ENCODE measurements around the gene TTYH3.
A peak's percentile ranks its signal among the peaks of the same experiment; 100 is the strongest.
"Not testable (repeated sequence)": the region's sequence is repeated elsewhere in the genome, so short reads cannot be mapped to it uniquely, and the experiment has no call there.

TTYH3 gene

GRCh38 chr7:2676576-2676975, 44.8 kb downstream of the TTYH3 start:
- H3K36me3 Mint-ChIP-seq, H3K4me1 Mint-ChIP-seq, H3K4me3 Mint-ChIP-seq, H3K27ac Mint-ChIP-seq, CTCF ChIA-PET, DNase-seq, H3K9me3 Mint-ChIP-seq: not testable (repeated sequence)
- H3K27me3 Mint-ChIP-seq: peaks cover 55% of the 10 kb centered on the region

GRCh38 chr7:2678454-2678853, 46.7 kb downstream of the TTYH3 start:
- H3K4me3 Mint-ChIP-seq, H3K36me3 Mint-ChIP-seq, H3K9me3 Mint-ChIP-seq, H3K27ac Mint-ChIP-seq, DNase-seq, H3K4me1 Mint-ChIP-seq, CTCF ChIA-PET: not testable (repeated sequence)
- peaks cover 58% of the 10 kb centered on the region for H3K27me3 Mint-ChIP-seq

DNA sequence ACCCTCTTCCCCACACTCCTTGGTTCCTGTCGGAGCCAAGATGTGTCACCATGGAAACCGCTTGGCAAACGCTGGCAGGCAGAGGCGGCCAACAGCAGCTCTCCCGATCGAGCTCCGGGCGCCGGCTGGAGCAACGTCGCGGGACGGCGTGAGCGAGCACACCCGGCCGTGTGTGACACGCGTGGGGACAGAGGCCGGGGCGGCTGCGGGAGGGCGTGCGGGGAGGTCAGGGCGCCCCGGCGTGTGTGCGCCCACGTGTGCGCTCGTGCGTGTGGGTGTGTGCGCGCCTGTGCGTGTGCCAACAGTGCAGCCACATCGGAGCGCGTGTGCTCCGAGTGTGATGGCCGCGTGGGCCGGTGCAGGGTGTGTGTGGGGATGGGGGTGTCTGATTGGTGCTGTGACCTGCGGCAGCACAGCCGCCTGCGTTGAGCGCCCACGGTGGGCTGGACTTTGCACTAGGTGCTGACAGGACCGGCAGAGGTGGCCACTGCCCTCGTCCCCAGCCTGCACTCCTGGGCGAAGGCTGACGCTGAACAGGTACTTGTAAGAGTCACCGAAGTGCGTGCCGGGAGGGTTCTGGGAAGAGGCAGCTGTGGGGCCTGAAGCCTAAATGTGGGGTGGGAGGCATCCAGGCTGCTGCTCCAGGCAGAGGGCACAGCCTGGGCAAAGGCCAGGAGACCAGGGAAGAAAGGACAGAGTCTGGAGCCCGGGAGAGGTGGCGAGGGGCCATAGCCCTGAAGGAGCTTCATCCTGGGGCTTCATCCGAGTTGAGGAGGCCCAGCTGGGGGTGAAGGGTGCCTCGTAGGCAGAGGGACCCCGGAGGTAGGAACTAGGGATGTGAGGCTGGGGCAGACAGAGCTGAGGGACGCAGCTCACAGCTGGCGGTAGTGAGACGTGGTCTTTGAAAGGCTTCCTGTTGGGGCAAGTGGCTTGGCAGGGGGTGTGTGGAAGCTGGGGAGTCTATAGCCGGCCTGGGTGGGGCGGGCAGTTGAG, 47.6 kb downstream of the TTYH3 start:
- not testable (repeated sequence) for H3K27ac Mint-ChIP-seq, H3K4me1 Mint-ChIP-seq, DNase-seq, H3K4me3 Mint-ChIP-seq, H3K36me3 Mint-ChIP-seq, H3K9me3 Mint-ChIP-seq
- H3K27me3 Mint-ChIP-seq: peaks cover 57% of the 10 kb centered on the region
- CTCF ChIA-PET: interaction anchor here (0.6 to 4.8 kb wide), 6 partner anchors 8 to 151 kb away, joined by 3 to 42 read pairs (median 7); no protein-coding TSS in a partner anchor

- CTCF ChIA-PET: interaction anchor here (1.0 to 4.8 kb wide), 9 partner anchors 9 to 230 kb away, joined by 3 to 42 read pairs (median 4); no protein-coding TSS in a partner anchor
- Mint-ChIP-seq H3K27ac (no peak overlapping the region), H3K4me3 (no peak overlapping the region)
Observed at GRCh38 chr7:2680256-2680655, 48.5 kb downstream of the TTYH3 start.

GRCh38 chr7:2680792-2681490, 49.2 kb downstream of the TTYH3 start:
- Mint-ChIP-seq H3K9me3 (no peaks in the 10 kb centered on the region), H3K4me3 (no peak overlapping the region), H3K27ac (no peak overlapping the region), H3K27me3 (peaks cover 57% of the 10 kb centered on the region), H3K36me3 (no peaks in the 10 kb centered on the region), H3K4me1 (no peaks in the 10 kb centered on the region)
- DNase-seq: peak; percentile 70
- CTCF ChIA-PET: interaction anchor here (0.8 to 4.8 kb wide), 11 partner anchors 9 to 230 kb away, joined by 3 to 42 read pairs (median 7); no protein-coding TSS in a partner anchor

More at GRCh38 chr7:2680256-2680655, 48.5 kb downstream of the TTYH3 start:
- no peaks in the 10 kb centered on the region for H3K4me1 Mint-ChIP-seq
- no peak for DNase-seq
- peaks cover 54% of the 10 kb centered on the region for H3K27me3 Mint-ChIP-seq
- H3K36me3 Mint-ChIP-seq: no peaks in the 10 kb centered on the region
- H3K9me3 Mint-ChIP-seq: peaks cover 2% of the 10 kb centered on the region

DNA sequence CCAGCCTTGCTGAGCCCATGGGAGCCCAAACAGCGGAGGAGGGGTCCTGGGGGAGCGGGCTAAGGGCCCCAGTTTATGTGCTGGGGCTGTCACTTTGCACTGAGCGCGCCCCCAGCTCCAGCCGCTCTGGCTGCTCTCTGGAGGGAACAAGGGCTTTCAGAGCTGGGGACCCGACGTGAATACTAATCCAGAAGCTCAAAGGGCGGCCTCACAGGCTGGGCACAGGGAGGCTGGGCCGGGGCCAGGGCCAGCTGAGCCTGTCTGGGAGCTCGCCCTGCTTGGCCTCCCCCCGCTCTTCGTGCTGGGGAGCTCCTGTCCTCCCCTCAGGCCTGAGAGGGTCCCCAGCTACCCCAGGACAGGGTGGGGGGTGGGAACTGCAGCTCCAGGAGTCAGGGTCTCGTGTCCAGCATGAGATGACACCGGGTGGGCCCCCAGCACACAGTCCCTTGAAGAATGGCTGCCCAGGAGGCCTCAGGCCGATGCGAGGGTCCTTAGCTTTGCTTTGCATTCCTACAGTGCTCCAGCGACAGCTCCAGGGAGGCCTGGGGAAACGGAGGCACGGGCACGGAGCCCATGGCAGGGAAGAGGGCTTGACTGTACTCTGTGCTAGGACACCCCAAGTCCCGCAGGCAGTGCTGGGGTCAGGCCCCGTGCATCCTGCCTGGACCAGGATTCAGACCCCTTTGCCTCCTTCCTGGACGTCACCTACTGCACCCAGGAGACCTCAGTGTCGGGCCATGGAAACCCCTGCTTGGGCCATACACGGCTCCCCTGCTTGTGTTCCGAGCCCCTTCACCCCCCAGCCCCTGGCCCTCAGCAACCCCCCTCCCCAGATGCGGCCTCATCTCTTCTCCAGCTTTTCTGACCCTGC, 50.4 kb downstream of the TTYH3 start:
- no peak overlapping the region for H3K4me3 Mint-ChIP-seq
- H3K4me1 Mint-ChIP-seq: no peaks in the 10 kb centered on the region
- no peak overlapping the region for H3K27ac Mint-ChIP-seq
- no peaks in the 10 kb centered on the region for H3K9me3 Mint-ChIP-seq
- DNase-seq: no peak
- CTCF ChIA-PET: interaction anchor here (1.4 to 4.8 kb wide), 8 partner anchors 7 to 231 kb away, joined by 4 to 42 read pairs (median 10); no protein-coding TSS in a partner anchor
- no peaks in the 10 kb centered on the region for H3K36me3 Mint-ChIP-seq
- H3K27me3 Mint-ChIP-seq: peaks cover 69% of the 10 kb centered on the region

GRCh38 chr7:2684501-2684900, 52.7 kb downstream of the TTYH3 start:
- CTCF ChIA-PET: interaction anchor here (1.2 kb wide), 1 partner anchor 16 kb away, joined by 3 read pairs; no protein-coding TSS in a partner anchor
- Mint-ChIP-seq H3K4me3 (no peak overlapping the region), H3K27me3 (peaks cover 87% of the 10 kb centered on the region), H3K36me3 (no peaks in the 10 kb centered on the region), H3K9me3 (no peaks in the 10 kb centered on the region), H3K4me1 (peaks cover 8% of the 10 kb centered on the region), H3K27ac (no peak overlapping the region)
- DNase-seq: no peak

DNA sequence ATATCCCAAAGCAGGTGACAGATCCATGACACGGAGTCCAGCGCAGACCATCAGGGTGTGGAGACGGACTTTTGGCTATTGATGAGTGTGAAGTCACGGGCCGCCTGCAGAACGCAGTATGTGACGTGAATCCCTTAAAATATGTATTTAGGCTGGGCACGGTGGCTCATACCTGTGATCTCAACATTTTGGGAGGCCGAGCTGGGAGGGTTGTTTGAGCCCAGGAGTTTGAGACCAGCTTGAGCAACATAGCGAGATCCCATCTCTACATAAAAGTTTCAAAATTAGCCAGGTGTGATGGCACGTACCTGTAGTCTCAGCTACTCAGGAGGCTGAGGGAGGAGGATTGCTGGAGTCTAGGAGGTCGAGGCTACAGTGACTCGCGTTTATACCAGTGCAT, 54.3 kb downstream of the TTYH3 start:
- no peaks in the 10 kb centered on the region for H3K36me3 Mint-ChIP-seq
- H3K27me3 Mint-ChIP-seq: peaks cover 87% of the 10 kb centered on the region
- H3K4me1 Mint-ChIP-seq: peaks cover 11% of the 10 kb centered on the region
- CTCF ChIA-PET: interaction anchor here (0.6 to 1.5 kb wide), 2 partner anchors 24 to 32 kb away, joined by 5 read pairs; no protein-coding TSS in a partner anchor
- no peak for DNase-seq
- no peak overlapping the region for H3K27ac Mint-ChIP-seq
- no peaks in the 10 kb centered on the region for H3K9me3 Mint-ChIP-seq
- no peak overlapping the region for H3K4me3 Mint-ChIP-seq

GRCh38 chr7:2687338-2687869, 55.6 kb downstream of the TTYH3 start:
- Mint-ChIP-seq H3K9me3 (no peaks in the 10 kb centered on the region), H3K36me3 (no peaks in the 10 kb centered on the region), H3K27ac (no peak overlapping the region), H3K4me1 (peaks cover 11% of the 10 kb centered on the region), H3K4me3 (no peak overlapping the region), H3K27me3 (peaks cover 87% of the 10 kb centered on the region)
- no peak for DNase-seq
- CTCF ChIA-PET: interaction anchor here (0.8 to 1.4 kb wide), 2 partner anchors 11 to 22 kb away, joined by 3 to 4 read pairs; no protein-coding TSS in a partner anchor

GRCh38 chr7:2687881-2688318, 56.1 kb downstream of the TTYH3 start, which contains the start of gene AMZ1:
Gene AMZ1, plus strand, starts transcription at chr7:2688202. Its CDS starts 12,250 bp downstream, at chr7:2700452.
- H3K4me1 Mint-ChIP-seq: peaks cover 11% of the 10 kb centered on the region
- peaks cover 87% of the 10 kb centered on the region for H3K27me3 Mint-ChIP-seq
- CTCF ChIA-PET: interaction anchor here (0.8 to 1.4 kb wide), 2 partner anchors 11 to 22 kb away, joined by 3 to 4 read pairs; no protein-coding TSS in a partner anchor
- no peak for DNase-seq
- H3K4me3 Mint-ChIP-seq: no peak within 1 kb of the TSS
- no peak within 1 kb of the TSS for H3K27ac Mint-ChIP-seq
- no peaks in the 10 kb centered on the region for H3K36me3 Mint-ChIP-seq
- H3K9me3 Mint-ChIP-seq: no peaks in the 10 kb centered on the region

- CTCF ChIA-PET: interaction anchor here (1.5 to 2.3 kb wide), 3 partner anchors 7 to 22 kb away, joined by 4 to 12 read pairs (median 6); no protein-coding TSS in a partner anchor
- Mint-ChIP-seq H3K36me3 (no peaks in the 10 kb centered on the region), H3K9me3 (no peaks in the 10 kb centered on the region), H3K4me1 (peaks cover 11% of the 10 kb centered on the region), H3K27me3 (peaks cover 89% of the 10 kb centered on the region), H3K27ac (no peak overlapping the region), H3K4me3 (no peak overlapping the region)
- no peak for DNase-seq
Observed at GRCh38 chr7:2688409-2689342, 56.9 kb downstream of the TTYH3 start.

DNA sequence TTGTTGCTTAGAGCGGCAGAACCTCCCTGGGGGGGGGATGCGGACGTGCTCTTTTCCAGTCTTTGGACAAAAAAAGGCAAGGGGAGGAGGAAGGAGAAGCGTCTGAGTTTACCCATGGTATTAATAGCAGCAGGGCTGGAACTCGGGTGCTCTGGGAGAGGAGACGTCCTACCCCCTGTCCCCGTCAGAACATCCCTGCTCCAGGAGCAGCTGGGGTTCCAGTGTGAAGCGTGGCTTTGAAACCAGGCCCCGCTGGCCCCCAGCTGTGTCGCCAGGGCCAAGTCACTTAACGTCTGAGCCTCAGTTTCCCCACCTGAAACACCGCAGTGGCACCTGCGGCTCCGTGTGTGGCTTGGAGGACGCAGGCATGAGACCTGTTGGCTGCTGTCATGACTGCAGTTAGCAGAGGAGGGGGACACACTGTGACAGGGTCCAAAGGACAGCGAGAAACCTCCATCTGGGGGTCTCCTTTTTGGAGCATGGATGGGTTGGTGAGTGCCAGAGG, 57.6 kb downstream of the TTYH3 start:
- no peak overlapping the region for H3K27ac Mint-ChIP-seq
- H3K4me3 Mint-ChIP-seq: no peak overlapping the region
- H3K27me3 Mint-ChIP-seq: peaks cover 92% of the 10 kb centered on the region
- H3K9me3 Mint-ChIP-seq: no peaks in the 10 kb centered on the region
- H3K36me3 Mint-ChIP-seq: no peaks in the 10 kb centered on the region
- peaks cover 11% of the 10 kb centered on the region for H3K4me1 Mint-ChIP-seq
- no peak for DNase-seq
- CTCF ChIA-PET: interaction anchor here (0.9 to 2.3 kb wide), 5 partner anchors 8 to 29 kb away, joined by 3 to 12 read pairs (median 4); no protein-coding TSS in a partner anchor

Measured in activated naive CD4-positive, alpha-beta T cell treated with anti-CD3 and anti-CD28 coated beads, Interleukin-2, amount 10 ng/mL, durations not matched to agents 7 days and 5 days (primary cell).